Mesenchymal stem cell (in vitro differentiated cells and primary cell): ENCODE results near the gene DNMT1. TPM values are rescaled to one million over a fixed set of nuclear protein-coding genes. Genes with fewer than 3 reads are reported as not detected.

Experiments
- small RNA-seq: library from polyadenylated mRNA; stranded (forward); fragments of <200 nt; extraction: miRNeasy Mini kit (QIAGEN cat#:217004); gene quantifications from one replicate; pipeline ENCODE3, GENCODE V24; 2013; ENCODE audit warnings: low read depth

Gene DNMT1

Small RNA genes within 50 kb of the gene (small RNA-seq; reads per million reads assigned to genes)
- gene MIR4322 (not detected), gene SNORD105 (137 reads per million, percentile 93 among the genes with 10 or more reads in this experiment), gene SNORD105B (389 reads per million, percentile 96 among the genes with 10 or more reads in this experiment)
